Stimulated activated CD4-positive, alpha-beta T cell treated with anti-CD3 and anti-CD28 coated beads, Interleukin-15, amount 100 ng/mL, for 48 hours (primary cell): ENCODE data around the gene CHRNB1.

Source experiments
- DNase-seq, 2 donors: peaks; one replicate each; pipeline ENCODE4 v3.0.0-alpha.2; 2020; ENCODE audit warnings: low read depth in 2 of 2

The CHRNB1 gene

GRCh38 chr17:7444682-7445618, at the start of gene CHRNB1:
Gene CHRNB1 (plus strand): TSS chr17:7445061. CDS start chr17:7445128, 67 bp downstream.
- DNase-seq, result no peak

GRCh38 chr17:7396147-7396546, 48.7 kb upstream of the CHRNB1 start:
- DNase-seq, result no peak

- no peak for DNase-seq
Measured at GRCh38 chr17:7398612-7399011, 46.2 kb upstream of the CHRNB1 start.

- DNase-seq, result no peak
Measured at GRCh38 chr17:7403043-7403726, 41.7 kb upstream of the CHRNB1 start.

- no peak for DNase-seq
Measured at GRCh38 chr17:7403727-7403976, 41.2 kb upstream of the CHRNB1 start.

- DNase-seq, result peak; percentile 93 to 95
Measured at GRCh38 chr17:7403977-7404736, 40.7 kb upstream of the CHRNB1 start, which contains the start of gene TMEM256. Gene TMEM256 (minus strand): TSS chr17:7404097. CDS start chr17:7404084, 13 bp downstream.

GRCh38 chr17:7404737-7405349, 40.0 kb upstream of the CHRNB1 start:
- DNase-seq, result peak in 1 of 2 donors; percentile 57

GRCh38 chr17:7405350-7406234, 39.3 kb upstream of the CHRNB1 start:
- DNase-seq, result no peak

GRCh38 chr17:7406235-7406825, 38.5 kb upstream of the CHRNB1 start:
- DNase-seq, result no peak

GRCh38 chr17:7407082-7407481, 37.8 kb upstream of the CHRNB1 start:
- no peak for DNase-seq

- DNase-seq, result no peak
Measured at GRCh38 chr17:7407485-7408251, 37.2 kb upstream of the CHRNB1 start, which contains the start of gene NLGN2. Gene NLGN2 (plus strand): TSS chr17:7407845. CDS start chr17:7408256, 411 bp downstream.

GRCh38 chr17:7408252-7408727, 36.6 kb upstream of the CHRNB1 start:
- DNase-seq, result no peak

GRCh38 chr17:7408863-7409262, 36.0 kb upstream of the CHRNB1 start:
- no peak for DNase-seq

- no peak for DNase-seq
Measured at GRCh38 chr17:7409716-7410115, 35.1 kb upstream of the CHRNB1 start.

- no peak for DNase-seq
Measured at GRCh38 chr17:7410634-7411426, 34.0 kb upstream of the CHRNB1 start.

GRCh38 chr17:7411427-7411750, 33.5 kb upstream of the CHRNB1 start:
- no peak for DNase-seq

GRCh38 chr17:7413346-7413985, 31.4 kb upstream of the CHRNB1 start:
- no peak for DNase-seq

- no peak for DNase-seq
Measured at GRCh38 chr17:7414837-7415236, 30.0 kb upstream of the CHRNB1 start.
